Tibial artery (tissue), 4 donors: ENCODE results near the gene PCBP3.
A peak's percentile ranks its signal among the peaks of the same experiment; 100 is the strongest.

Experiments used
- DNase-seq, 2 donors: peaks; one replicate each; pipeline ENCODE4 v3.0.0-alpha.2; 2019
- H3K27ac ChIP-seq, 2 donors: fragments of 200-600 bp; sonication (generic) in 1 of 2; 1 replicate in 1 of 2; 2 replicates in 1 of 2; pipeline ENCODE4 v1.5.1; 2018 to 2019; ENCODE audit warnings: mild to moderate bottlenecking in 1 of 2
- H3K27me3 ChIP-seq, 2 donors: fragments of 200-600 bp; sonication (generic) in 1 of 2; one replicate each; pipeline versions ENCODE4 v1.5.1 to v1.6.0; 2016 to 2019
- H3K36me3 ChIP-seq, 3 donors: fragments of 200-600 bp; sonication (generic) in 2 of 3; one replicate each; pipeline ENCODE4 v1.5.1; 2016 to 2019; ENCODE audit warnings: mild to moderate bottlenecking in 2 of 3
- H3K4me1 ChIP-seq, 4 donors: fragments of 200-600 bp; sonication (generic) in 2 of 4; 1 replicate in 3 of 4; 2 replicates in 1 of 4; pipeline ENCODE4 v1.5.1; 2016 to 2019
- H3K4me3 ChIP-seq, 2 donors: fragments of 200-600 bp; sonication (generic) in 1 of 2; 1 replicate in 1 of 2; 2 replicates in 1 of 2; pipeline ENCODE4 v1.5.1; 2018 to 2019; ENCODE audit warnings: mild to moderate bottlenecking in 2 of 2
- H3K9me3 ChIP-seq, 3 donors: fragments of 200-600 bp; sonication (generic) in 1 of 3; one replicate each; pipeline ENCODE4 v1.5.1; 2016 to 2019
- intact Hi-C: fragments of 100-400 bp; cut with DNase I; formaldehyde crosslinking; loops from one replicate; pipeline ENCODE4 v1.15.0; 2023; ENCODE audit warnings: low total_unique reads
- TF ChIP-seq, protein P1 (sequence below), 2 experiments: fragments of 200-600 bp in 1 of 2; fragments of 450-650 bp in 1 of 2; IDR thresholded peaks; one replicate each; pipeline ENCODE4 v1.5.1; 2017 to 2019; ENCODE audit warnings: antibody characterized with exemption in 2 of 2, mild to moderate bottlenecking in 1 of 2, moderate library complexity in 1 of 2

Gene PCBP3

DNA sequence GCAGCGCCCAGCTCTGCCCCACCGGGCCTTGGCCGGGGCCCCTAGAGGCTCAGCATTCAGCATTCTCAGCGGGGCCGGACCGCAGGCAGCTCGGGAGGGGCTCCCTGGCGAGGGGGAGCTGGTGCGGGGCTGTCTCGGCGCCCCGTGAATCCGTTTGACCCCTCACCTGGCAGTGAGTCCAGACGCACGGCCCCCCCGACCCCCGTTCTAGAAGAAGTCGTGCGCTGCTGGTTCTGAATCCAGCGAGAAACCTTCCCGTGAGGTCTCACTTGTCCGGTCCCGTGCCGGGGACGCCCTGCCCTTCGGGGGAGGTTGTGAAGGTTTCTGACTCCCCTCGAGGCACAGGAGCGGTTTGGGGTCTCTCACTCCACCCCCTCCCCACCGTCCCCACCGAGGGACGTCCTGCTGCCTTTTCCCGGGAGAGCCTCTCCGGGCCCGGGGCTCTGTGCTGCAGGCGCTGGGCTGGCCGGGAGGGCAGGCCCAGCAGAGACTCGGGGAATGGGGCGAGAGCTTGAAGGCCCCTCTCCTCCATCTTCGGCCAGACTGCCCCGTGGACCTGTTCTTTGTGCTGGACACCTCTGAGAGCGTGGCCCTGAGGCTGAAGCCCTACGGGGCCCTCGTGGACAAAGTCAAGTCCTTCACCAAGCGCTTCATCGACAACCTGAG is 338.7 kb downstream of the PCBP3 start:
- H3K27ac ChIP-seq: peak overlapping the region; percentile 85 to 94
- DNase-seq: peak; percentile 30 to 86
- H3K27me3 ChIP-seq: no peaks in the 10 kb centered on the region
- no peaks in the 10 kb centered on the region for H3K9me3 ChIP-seq
- peaks cover 32 to 37% (median 33%) of the 10 kb centered on the region in 3 donors for H3K36me3 ChIP-seq
- peak overlapping the region; percentile 97 for H3K4me3 ChIP-seq
- intact Hi-C loops: loop anchor here (2.0 kb wide), 1 partner anchor 73 kb away; no protein-coding TSS in a partner anchor
- TF ChIP-seq, protein P1, sequence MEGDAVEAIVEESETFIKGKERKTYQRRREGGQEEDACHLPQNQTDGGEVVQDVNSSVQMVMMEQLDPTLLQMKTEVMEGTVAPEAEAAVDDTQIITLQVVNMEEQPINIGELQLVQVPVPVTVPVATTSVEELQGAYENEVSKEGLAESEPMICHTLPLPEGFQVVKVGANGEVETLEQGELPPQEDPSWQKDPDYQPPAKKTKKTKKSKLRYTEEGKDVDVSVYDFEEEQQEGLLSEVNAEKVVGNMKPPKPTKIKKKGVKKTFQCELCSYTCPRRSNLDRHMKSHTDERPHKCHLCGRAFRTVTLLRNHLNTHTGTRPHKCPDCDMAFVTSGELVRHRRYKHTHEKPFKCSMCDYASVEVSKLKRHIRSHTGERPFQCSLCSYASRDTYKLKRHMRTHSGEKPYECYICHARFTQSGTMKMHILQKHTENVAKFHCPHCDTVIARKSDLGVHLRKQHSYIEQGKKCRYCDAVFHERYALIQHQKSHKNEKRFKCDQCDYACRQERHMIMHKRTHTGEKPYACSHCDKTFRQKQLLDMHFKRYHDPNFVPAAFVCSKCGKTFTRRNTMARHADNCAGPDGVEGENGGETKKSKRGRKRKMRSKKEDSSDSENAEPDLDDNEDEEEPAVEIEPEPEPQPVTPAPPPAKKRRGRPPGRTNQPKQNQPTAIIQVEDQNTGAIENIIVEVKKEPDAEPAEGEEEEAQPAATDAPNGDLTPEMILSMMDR (IDR thresholded peaks at IDR 0.05): peak in 1 of 2 experiments; percentile 6
- peaks cover 0 to 68% (median 38%) of the 10 kb centered on the region in 4 donors for H3K4me1 ChIP-seq

DNA sequence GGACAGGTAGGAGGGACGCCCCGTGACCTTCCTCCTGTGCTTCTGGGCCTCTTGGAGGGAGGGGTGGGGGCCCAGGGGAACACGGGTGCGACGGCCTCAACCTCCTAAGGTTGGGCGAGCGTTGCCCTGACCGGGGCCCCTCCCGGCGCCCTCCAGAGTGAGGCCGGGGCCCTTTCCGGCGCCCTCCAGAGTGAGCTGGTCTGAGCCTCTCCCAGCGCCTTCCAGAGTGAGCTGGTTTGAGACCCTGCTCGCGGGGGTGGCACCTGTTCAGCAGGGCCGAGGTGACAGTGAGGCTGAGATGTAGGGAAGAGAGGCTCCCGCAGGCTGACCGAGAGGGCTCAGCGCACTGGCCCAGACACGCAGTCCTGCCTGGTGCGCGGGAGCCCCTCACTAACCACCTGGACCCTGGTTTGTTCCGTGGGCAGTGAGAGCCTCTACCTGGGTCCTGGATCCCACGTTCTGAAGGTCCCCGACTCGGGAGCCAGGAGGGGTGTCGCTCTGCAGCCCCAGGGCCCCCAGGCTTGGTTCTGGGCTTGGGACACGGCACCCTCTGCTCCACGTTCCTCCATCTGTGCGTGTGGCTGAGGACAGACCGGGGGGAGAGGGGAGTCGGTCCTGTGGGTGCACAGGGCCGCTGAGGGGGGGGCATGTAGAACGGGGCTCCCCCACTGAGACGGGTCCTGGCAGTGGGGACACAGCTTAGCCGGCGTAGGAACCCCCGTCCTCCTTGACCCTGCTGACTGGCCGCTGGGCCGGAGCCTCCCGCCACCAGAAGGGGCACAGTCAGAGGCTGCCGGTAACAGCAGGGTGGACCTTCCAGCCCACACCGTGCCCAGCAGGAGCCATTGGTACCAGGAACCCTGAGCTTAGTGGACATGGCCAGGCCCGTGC is 339.5 kb downstream of the PCBP3 start:
- TF ChIP-seq, protein P1 (IDR thresholded peaks at IDR 0.05): peak in 1 of 2 experiments; percentile 0
- H3K27ac ChIP-seq: peak overlapping the region; percentile 85 to 94
- intact Hi-C loops: loop anchor here (2.0 kb wide), 1 partner anchor 72 kb away; no protein-coding TSS in a partner anchor
- H3K9me3 ChIP-seq: no peaks in the 10 kb centered on the region
- H3K27me3 ChIP-seq: no peaks in the 10 kb centered on the region
- peaks cover 0 to 60% (median 36%) of the 10 kb centered on the region in 4 donors for H3K4me1 ChIP-seq
- peaks cover 36 to 42% (median 37%) of the 10 kb centered on the region in 3 donors for H3K36me3 ChIP-seq
- peak overlapping the region; percentile 97 for H3K4me3 ChIP-seq
- DNase-seq: peak; percentile 26 to 71

DNA sequence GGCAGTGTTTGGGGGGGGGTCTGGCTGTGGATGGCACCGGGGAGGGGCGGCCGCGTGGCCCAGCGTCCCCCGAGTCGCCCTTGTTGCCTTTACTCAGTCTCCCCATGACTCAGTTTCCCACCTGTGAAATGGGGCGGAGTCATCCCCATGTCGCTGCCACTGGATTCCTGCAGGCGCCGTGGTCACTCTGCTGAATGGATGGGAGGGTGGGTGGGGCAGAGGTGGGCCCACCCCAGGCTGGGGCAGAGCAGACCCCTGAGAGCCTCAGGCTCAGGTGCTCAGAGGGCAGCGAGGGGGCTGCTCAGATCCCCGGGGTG is 340.1 kb downstream of the PCBP3 start:
- DNase-seq: peak in 1 of 2 donors; percentile 21
- peaks cover 0 to 54% (median 31%) of the 10 kb centered on the region in 4 donors for H3K4me1 ChIP-seq
- peak overlapping the region; percentile 97 for H3K4me3 ChIP-seq
- TF ChIP-seq, protein P1 (IDR thresholded peaks at IDR 0.05): no peak
- intact Hi-C loops: loop anchor here (2.0 kb wide), 1 partner anchor 71 kb away; no protein-coding TSS in a partner anchor
- peaks cover 40 to 47% (median 41%) of the 10 kb centered on the region in 3 donors for H3K36me3 ChIP-seq
- H3K27ac ChIP-seq: peak overlapping the region; percentile 85 to 94
- no peaks in the 10 kb centered on the region for H3K27me3 ChIP-seq
- no peaks in the 10 kb centered on the region for H3K9me3 ChIP-seq

DNA sequence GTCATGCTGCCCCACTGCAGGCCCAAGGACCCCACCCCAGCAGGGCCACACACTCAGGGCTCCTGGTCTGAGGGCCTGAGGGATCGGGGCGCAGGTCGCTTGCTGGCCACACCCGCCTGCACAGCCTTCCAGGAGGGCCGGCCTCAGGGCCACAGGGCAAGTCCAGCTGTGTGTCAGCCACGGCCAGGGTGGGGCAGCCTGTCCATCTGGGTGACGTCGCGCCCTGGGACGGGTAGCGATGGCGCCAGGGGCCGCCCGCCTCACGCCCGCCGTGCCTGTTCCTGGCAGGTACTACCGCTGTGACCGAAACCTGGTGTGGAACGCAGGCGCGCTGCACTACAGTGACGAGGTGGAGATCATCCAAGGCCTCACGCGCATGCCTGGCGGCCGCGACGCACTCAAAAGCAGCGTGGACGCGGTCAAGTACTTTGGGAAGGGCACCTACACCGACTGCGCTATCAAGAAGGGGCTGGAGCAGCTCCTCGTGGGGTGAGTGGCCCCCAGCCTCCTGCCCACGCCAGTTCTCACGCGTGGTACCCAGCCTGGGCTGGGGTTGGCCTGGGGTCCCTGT is 340.5 kb downstream of the PCBP3 start:
- Histone ChIP-seq H3K27me3 (no peaks in the 10 kb centered on the region), H3K9me3 (no peaks in the 10 kb centered on the region), H3K4me3 (peak overlapping the region; percentile 97), H3K4me1 (peaks cover 0 to 49% (median 27%) of the 10 kb centered on the region in 4 donors), H3K36me3 (peaks cover 44 to 51% (median 45%) of the 10 kb centered on the region in 3 donors), H3K27ac (peak overlapping the region; percentile 85 to 94)
- intact Hi-C loops: loop anchor here (2.0 kb wide), 1 partner anchor 71 kb away; no protein-coding TSS in a partner anchor
- peak; percentile 51 to 84 for DNase-seq
- TF ChIP-seq, protein P1 (IDR thresholded peaks at IDR 0.05): no peak

DNA sequence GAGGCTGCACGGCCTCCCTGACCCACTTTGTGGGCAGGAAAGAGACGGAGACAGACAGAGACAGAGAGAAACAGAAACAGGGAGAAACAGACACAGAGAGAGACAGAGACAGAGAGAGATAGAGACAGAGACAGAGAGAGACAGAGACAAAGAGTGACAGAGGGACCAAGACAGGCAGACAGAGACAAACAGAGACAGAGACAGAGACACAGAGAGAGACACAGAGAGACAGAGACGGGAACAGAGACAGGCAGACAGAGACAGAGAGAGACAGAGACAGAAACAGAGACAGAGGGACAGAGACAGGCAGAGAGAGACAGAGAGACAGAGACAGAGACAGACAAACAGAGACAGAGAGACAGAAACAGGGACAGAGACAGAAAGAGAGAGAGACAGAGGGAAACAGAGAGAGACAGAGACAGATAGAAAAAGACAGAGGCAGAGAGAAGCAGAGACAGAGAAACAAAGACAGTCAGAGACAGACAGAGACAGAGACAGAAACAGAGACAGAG is 341.1 kb downstream of the PCBP3 start:
- intact Hi-C loops: no loop called here
- peak overlapping the region; percentile 97 for H3K4me3 ChIP-seq
- H3K4me1 ChIP-seq: peaks cover 0 to 47% (median 26%) of the 10 kb centered on the region in 4 donors
- H3K27me3 ChIP-seq: no peaks in the 10 kb centered on the region
- no peaks in the 10 kb centered on the region for H3K9me3 ChIP-seq
- peak overlapping the region; percentile 85 to 94 for H3K27ac ChIP-seq
- TF ChIP-seq, protein P1 (IDR thresholded peaks at IDR 0.05): no peak
- peaks cover 50 to 57% (median 51%) of the 10 kb centered on the region in 3 donors for H3K36me3 ChIP-seq
- DNase-seq: no peak
